Measurements from ENCODE around the gene SREK1. TPM values are rescaled to one million over a fixed set of nuclear protein-coding genes. Genes with fewer than 3 reads are reported as not detected.

The SREK1 gene, protein sequence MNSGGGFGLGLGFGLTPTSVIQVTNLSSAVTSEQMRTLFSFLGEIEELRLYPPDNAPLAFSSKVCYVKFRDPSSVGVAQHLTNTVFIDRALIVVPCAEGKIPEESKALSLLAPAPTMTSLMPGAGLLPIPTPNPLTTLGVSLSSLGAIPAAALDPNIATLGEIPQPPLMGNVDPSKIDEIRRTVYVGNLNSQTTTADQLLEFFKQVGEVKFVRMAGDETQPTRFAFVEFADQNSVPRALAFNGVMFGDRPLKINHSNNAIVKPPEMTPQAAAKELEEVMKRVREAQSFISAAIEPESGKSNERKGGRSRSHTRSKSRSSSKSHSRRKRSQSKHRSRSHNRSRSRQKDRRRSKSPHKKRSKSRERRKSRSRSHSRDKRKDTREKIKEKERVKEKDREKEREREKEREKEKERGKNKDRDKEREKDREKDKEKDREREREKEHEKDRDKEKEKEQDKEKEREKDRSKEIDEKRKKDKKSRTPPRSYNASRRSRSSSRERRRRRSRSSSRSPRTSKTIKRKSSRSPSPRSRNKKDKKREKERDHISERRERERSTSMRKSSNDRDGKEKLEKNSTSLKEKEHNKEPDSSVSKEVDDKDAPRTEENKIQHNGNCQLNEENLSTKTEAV
- 38.7 and 92.2 TPM in 2 replicates for total RNA-seq

DNA sequence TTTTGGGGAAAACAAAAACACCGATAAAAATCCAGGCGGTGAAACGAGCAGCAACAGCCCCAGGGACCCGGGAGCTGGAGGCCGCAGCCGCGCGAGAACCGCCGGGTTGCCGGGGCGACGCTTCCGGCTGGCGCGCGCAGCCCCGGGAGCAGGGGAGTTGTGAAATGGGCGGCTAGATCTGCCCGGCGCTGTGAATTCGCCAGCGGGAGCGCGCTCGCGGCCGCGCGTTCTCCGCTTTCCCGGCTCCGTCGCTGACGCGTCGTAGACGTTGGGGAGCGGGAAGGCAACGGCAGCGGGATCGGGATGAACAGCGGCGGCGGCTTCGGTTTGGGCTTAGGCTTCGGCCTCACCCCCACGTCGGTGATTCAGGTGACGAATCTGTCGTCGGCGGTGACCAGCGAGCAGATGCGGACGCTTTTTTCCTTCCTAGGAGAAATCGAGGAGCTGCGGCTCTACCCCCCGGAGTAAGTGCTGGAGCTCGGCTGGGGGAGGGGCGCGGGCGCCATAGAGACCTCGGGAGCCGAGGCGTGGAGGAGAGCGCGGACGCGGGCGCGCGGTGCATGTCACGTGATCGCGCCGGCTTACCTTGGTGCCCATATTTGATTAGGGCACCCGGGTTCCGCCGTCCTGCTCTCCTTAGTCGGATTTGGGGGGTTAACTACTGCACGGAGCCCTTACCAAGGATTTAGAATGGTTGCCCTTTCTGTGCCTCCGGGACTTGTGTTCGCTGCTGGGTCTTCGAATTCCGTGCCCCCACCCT, at the start of gene SREK1:
Gene SREK1 (plus strand): TSS at position 227 of the 760 bp plus-strand sequence. CDS start 77 bp downstream, at position 304.

Other genes with a start within 250 kb of the SREK1 start
- gene ERBIN, start 217.7 kb upstream of the SREK1 start, total RNA-seq: 35.9 and 52.4 TPM in 2 replicates